HCT116 (cell line): ENCODE measurements around the gene RUFY1. TPM values are rescaled to one million over a fixed set of nuclear protein-coding genes. Genes with fewer than 3 reads are reported as not detected.
A peak's percentile ranks its signal among the peaks of the same experiment; 100 is the strongest.

ENCODE experiments used
- ATAC-seq: fragments of 200-7000 bp; cut with Tn5 transposase; 2 replicates; pipeline ENCODE4 v1.9.1; 2020; ENCODE audit warnings: mild to moderate bottlenecking, moderate library complexity
- BruUV-seq: library from RNA; stranded (reverse); fragments of 400-500 nt; replicated peaks from 2 replicates; lab custom pipeline; 2021; lab: Mats Ljungman, UMichigan
- CTCF ChIA-PET: fragments of 300-600 bp; sonication (Branson Sonifier 250); formaldehyde crosslinking; loops from one replicate; lab custom pipeline; 2021; ENCODE audit warnings: antibody characterized with exemption; lab: Charles Lee
- POLR2A ChIA-PET: fragments of 300-600, 350-600 bp; sonication (Branson Sonifier 250); formaldehyde crosslinking; loops from one replicate; lab custom pipeline; 2021; ENCODE audit warnings: antibody characterized with exemption; lab: Charles Lee
- RAD21 ChIA-PET, 2 experiments: fragments of 300-600 bp; sonication (Branson Sonifier 250); formaldehyde crosslinking; loops; one replicate each; lab custom pipeline; 2023; ENCODE audit warnings: low total read pairs in 2 of 2; ENCODE audit not compliant: uncharacterized antibody in 2 of 2, unreplicated experiment in 2 of 2, low non-redundant PET in 1 of 2; lab: Charles Lee
- DNase-seq: peaks from one replicate; pipeline ENCODE4 v3.0.0-alpha.2; 2010; ENCODE audit warnings: low read depth, low spot score
- H2AFZ ChIP-seq: fragments of 200-600 bp; shearing (Covaris generic), sonication (generic); 2 replicates; pipeline ENCODE4 v1.6.1; 2017; ENCODE audit warnings: low read depth, mixed run types, mixed read lengths, antibody characterized with exemption, low read length; ENCODE audit not compliant: poor library complexity, severe bottlenecking
- H3K27ac ChIP-seq: 2 replicates; pipeline ENCODE4 v1.5.1; 2012; ENCODE audit warnings: low read depth, low read length
- H3K27me3 ChIP-seq: fragments of 200-600 bp; sonication (generic); 2 replicates; pipeline ENCODE4 v1.6.1; 2016; ENCODE audit warnings: mixed run types, low read length, mixed read lengths; ENCODE audit not compliant: insufficient read depth
- H3K36me3 ChIP-seq, 2 experiments: fragments of 200-500 bp in 1 of 2; fragments of 200-600 bp in 1 of 2; sonication (Bioruptor generic) in 1 of 2; sonication (generic) in 1 of 2; 2 replicates each; pipeline versions ENCODE4 v1.5.1 to v1.6.1; 2014 to 2016; ENCODE audit warnings: low read length in 2 of 2, inconsistent platforms in 1 of 2, mixed read lengths in 1 of 2, mixed run types in 1 of 2; ENCODE audit not compliant: insufficient read depth in 2 of 2, control insufficient read depth in 1 of 2
- H3K4me1 ChIP-seq, 2 experiments: fragments of 200-600 bp in 1 of 2; sonication (generic) in 1 of 2; 2 replicates each; pipeline versions ENCODE4 v1.5.1 to v1.6.1; 2012 to 2017; ENCODE audit warnings: low read length in 2 of 2, inconsistent platforms in 1 of 2, mild to moderate bottlenecking in 1 of 2, mixed read lengths in 1 of 2, mixed run types in 1 of 2, moderate library complexity in 1 of 2; ENCODE audit not compliant: insufficient read depth in 2 of 2, control insufficient read depth in 1 of 2
- H3K4me2 ChIP-seq: fragments of 200-600 bp; sonication (generic); 2 replicates; pipeline ENCODE4 v1.6.1; 2017; ENCODE audit warnings: mixed run types, low read length, mixed read lengths
- H3K4me3 ChIP-seq, 2 experiments: fragments of 200-600 bp in 1 of 2; sonication (generic) in 1 of 2; replicated peaks in 1 of 2; 2 replicates each; pipeline ENCODE4 v1.5.1; 2011 to 2016; ENCODE audit warnings: low read length in 2 of 2, control low read depth in 1 of 2, low read depth in 1 of 2, mild to moderate bottlenecking in 1 of 2, mixed read lengths in 1 of 2, mixed run types in 1 of 2
- H3K79me2 ChIP-seq: fragments of 200-600 bp; sonication (generic); 2 replicates; pipeline ENCODE4 v1.6.1; 2017; ENCODE audit warnings: mild to moderate bottlenecking, mixed run types, low read length, moderate library complexity, mixed read lengths; ENCODE audit not compliant: insufficient read depth
- H3K9ac ChIP-seq: fragments of 200-600 bp; sonication (generic); 2 replicates; pipeline ENCODE4 v1.6.1; 2016; ENCODE audit warnings: low read length, mixed read lengths
- H3K9me2 ChIP-seq: fragments of 200-600 bp; sonication (generic), shearing (Covaris generic); 2 replicates; pipeline ENCODE4 v1.6.1; 2017; ENCODE audit warnings: mixed run types, mild to moderate bottlenecking, moderate library complexity; ENCODE audit not compliant: insufficient read depth
- H3K9me3 ChIP-seq, 2 experiments: fragments of 200-500 bp in 1 of 2; fragments of 200-600 bp in 1 of 2; sonication (Bioruptor generic) in 1 of 2; sonication (generic) in 1 of 2; 2 replicates each; pipeline ENCODE4 v1.6.1; 2014 to 2017; ENCODE audit warnings: low read length in 2 of 2, mixed read lengths in 2 of 2, inconsistent platforms in 1 of 2, low read depth in 1 of 2, mild to moderate bottlenecking in 1 of 2, mixed run types in 1 of 2, moderate library complexity in 1 of 2; ENCODE audit not compliant: control insufficient read depth in 1 of 2, insufficient read depth in 1 of 2
- H4K20me1 ChIP-seq: fragments of 200-600 bp; sonication (generic), shearing (Covaris generic); 2 replicates; pipeline ENCODE4 v1.6.1; 2017; ENCODE audit warnings: mixed run types, mild to moderate bottlenecking, moderate library complexity; ENCODE audit not compliant: insufficient read depth
- EGR1 ChIP-seq: IDR thresholded peaks from 2 replicates; pipeline ENCODE4 v1.6.1; 2012; ENCODE audit warnings: low read depth
- ELF1 ChIP-seq: IDR thresholded peaks from 2 replicates; pipeline ENCODE4 v1.6.1; 2012; ENCODE audit warnings: low read depth, borderline replicate concordance
- EZH2 ChIP-seq: fragments of 200-600 bp; sonication (generic); IDR thresholded peaks from 2 replicates; pipeline ENCODE4 v1.6.1; 2017; ENCODE audit warnings: antibody characterized with exemption, mixed run types
- EZH2phosphoT487 ChIP-seq: fragments of 200-600 bp; IDR thresholded peaks from 2 replicates; pipeline ENCODE4 v1.6.1; 2018; ENCODE audit warnings: antibody characterized with exemption, borderline replicate concordance
- JUND ChIP-seq: IDR thresholded peaks from 2 replicates; pipeline ENCODE4 v1.6.1; 2012
- POLR2A ChIP-seq: IDR thresholded peaks from 2 replicates; pipeline ENCODE4 v1.7.0; 2011; ENCODE audit warnings: borderline replicate concordance; ENCODE audit not compliant: insufficient read depth, insufficient read length; ENCODE audit errors: extremely low read depth
- POLR2AphosphoS5 ChIP-seq: IDR thresholded peaks from 2 replicates; pipeline ENCODE4 v1.6.1; 2011; ENCODE audit warnings: mild to moderate bottlenecking, low read depth, low read length, moderate library complexity
- SIN3A ChIP-seq: IDR thresholded peaks from 2 replicates; pipeline ENCODE4 v1.6.1; 2012; ENCODE audit warnings: low read depth
- SP1 ChIP-seq: IDR thresholded peaks from 2 replicates; pipeline ENCODE4 v1.6.1; 2012; ENCODE audit warnings: low read depth
- TCF7L2 ChIP-seq: IDR thresholded peaks from 2 replicates; pipeline ENCODE4 v1.7.0; 2011; ENCODE audit warnings: borderline replicate concordance, inconsistent platforms; ENCODE audit not compliant: insufficient read depth, insufficient read length; ENCODE audit errors: extremely low read depth
- YY1 ChIP-seq: IDR thresholded peaks from 2 replicates; pipeline ENCODE4 v1.6.1; 2011; ENCODE audit warnings: low read length, low read depth, moderate library complexity, mild to moderate bottlenecking; ENCODE audit not compliant: insufficient replicate concordance; ENCODE audit errors: extremely low read depth
- ZFX ChIP-seq: fragments of 450-650 bp; IDR thresholded peaks from 2 replicates; pipeline ENCODE4 v1.6.1; 2017
- ZNF274 ChIP-seq: fragments of 200-500 bp; sonication (Bioruptor generic); IDR thresholded peaks from 2 replicates; pipeline ENCODE4 v1.6.1; 2014; ENCODE audit warnings: mild to moderate bottlenecking, low read depth, low read length, inconsistent platforms
- intact Hi-C: fragments of 100-400 bp; cut with micrococcal nuclease; formaldehyde crosslinking; loops from 2 replicates; pipeline ENCODE4 v1.10.0; 2022
- total RNA-seq: library from RNA; stranded (reverse); gene quantifications from one replicate; pipeline ENCODE4 v1.2.1, GENCODE V29; 2021; ENCODE audit not compliant: unreplicated experiment
- TF ChIP-seq, protein P1 (sequence below): IDR thresholded peaks from 2 replicates; pipeline ENCODE4 v1.6.1; 2012; ENCODE audit warnings: low read depth
- TF ChIP-seq, protein P2 (sequence below): IDR thresholded peaks from 2 replicates; pipeline ENCODE4 v1.6.1; 2012
- TF ChIP-seq, protein P3 (sequence below): IDR thresholded peaks from 2 replicates; pipeline ENCODE4 v1.6.1; 2011; ENCODE audit warnings: mild to moderate bottlenecking, low read length, moderate library complexity; ENCODE audit not compliant: insufficient replicate concordance; ENCODE audit errors: extremely low read depth
- TF ChIP-seq, protein P4 (sequence below): IDR thresholded peaks from 2 replicates; pipeline ENCODE4 v1.6.1; 2012

Gene RUFY1
- total RNA-seq, 1 experiment from 2014 or later, result 32.9 TPM

- TF ChIP-seq, protein P1, sequence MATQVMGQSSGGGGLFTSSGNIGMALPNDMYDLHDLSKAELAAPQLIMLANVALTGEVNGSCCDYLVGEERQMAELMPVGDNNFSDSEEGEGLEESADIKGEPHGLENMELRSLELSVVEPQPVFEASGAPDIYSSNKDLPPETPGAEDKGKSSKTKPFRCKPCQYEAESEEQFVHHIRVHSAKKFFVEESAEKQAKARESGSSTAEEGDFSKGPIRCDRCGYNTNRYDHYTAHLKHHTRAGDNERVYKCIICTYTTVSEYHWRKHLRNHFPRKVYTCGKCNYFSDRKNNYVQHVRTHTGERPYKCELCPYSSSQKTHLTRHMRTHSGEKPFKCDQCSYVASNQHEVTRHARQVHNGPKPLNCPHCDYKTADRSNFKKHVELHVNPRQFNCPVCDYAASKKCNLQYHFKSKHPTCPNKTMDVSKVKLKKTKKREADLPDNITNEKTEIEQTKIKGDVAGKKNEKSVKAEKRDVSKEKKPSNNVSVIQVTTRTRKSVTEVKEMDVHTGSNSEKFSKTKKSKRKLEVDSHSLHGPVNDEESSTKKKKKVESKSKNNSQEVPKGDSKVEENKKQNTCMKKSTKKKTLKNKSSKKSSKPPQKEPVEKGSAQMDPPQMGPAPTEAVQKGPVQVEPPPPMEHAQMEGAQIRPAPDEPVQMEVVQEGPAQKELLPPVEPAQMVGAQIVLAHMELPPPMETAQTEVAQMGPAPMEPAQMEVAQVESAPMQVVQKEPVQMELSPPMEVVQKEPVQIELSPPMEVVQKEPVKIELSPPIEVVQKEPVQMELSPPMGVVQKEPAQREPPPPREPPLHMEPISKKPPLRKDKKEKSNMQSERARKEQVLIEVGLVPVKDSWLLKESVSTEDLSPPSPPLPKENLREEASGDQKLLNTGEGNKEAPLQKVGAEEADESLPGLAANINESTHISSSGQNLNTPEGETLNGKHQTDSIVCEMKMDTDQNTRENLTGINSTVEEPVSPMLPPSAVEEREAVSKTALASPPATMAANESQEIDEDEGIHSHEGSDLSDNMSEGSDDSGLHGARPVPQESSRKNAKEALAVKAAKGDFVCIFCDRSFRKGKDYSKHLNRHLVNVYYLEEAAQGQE, result no peak
- TF ChIP-seq ZFX (no peak), ELF1 (no peak), POLR2A (no peak), EZH2phosphoT487 (no peak), EGR1 (no peak)
Observed at GRCh38 chr5:179558932-179559283, 8.6 kb downstream of the RUFY1 start (continued).

DNA sequence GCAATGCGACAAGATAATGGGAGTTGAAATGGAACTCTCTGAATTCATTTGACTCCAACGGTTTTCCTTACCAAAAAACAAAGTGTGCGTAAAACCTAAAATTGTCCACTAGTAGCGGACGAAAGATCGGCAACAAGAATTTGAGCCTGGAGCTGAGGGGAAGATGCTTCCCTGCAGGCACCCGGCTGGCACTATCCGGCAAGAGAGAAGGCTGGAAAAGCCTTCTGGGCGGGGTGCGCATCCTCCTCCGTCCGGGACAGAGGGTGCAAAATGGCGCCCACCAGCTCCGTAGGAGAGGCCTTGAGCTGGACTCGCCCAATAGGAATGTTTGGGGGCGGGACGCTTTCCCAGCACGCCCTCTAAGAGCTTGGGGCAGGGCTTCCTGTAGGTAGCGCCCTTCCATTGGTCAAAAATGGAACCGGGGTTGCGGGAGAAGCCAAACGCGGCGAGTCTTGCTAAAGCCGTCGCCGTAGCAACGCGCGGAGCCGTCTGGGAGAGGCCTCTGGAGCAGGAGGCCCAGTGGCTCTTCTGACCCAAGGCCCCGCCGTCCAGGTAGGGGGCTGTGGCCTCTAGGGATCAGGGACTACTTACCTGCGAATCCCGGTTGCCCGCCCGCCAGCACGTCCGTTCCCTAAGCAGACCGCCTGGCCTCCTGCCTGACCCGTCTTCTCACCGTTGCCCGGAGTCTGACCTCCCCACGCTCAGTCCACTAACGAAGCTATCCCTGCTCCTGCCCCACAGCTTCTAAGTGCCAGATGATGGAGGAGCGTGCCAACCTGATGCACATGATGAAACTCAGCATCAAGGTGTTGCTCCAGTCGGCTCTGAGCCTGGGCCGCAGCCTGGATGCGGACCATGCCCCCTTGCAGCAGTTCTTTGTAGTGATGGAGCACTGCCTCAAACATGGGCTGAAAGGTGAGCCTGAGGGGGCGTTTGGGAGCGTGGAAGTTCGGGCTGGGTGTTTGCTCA is 9.2 kb downstream of the RUFY1 start:
- peaks cover 9 to 17% of the 10 kb centered on the region in 2 experiments for H3K36me3 ChIP-seq
- peak overlapping the region; percentile 72 for H3K27ac ChIP-seq
- intact Hi-C loops, result loop anchor here (1.0 to 5.0 kb wide), 2 partner anchors 8 to 63 kb away; partner anchors contain the start of gene HNRNPH1
- H4K20me1 ChIP-seq, result no peaks in the 10 kb centered on the region
- H3K27me3 ChIP-seq, result no peaks in the 10 kb centered on the region
- peak overlapping the region; percentile 87 for H3K4me2 ChIP-seq
- ChIA-PET POLR2A (interaction anchor here (0.9 to 3.6 kb wide), 4 partner anchors 9 to 64 kb away, joined by 3 to 21 read pairs (median 12); partner anchors contain the start of genes HNRNPH1 and RUFY1), CTCF (interaction anchor here (1.0 to 1.4 kb wide), 2 partner anchors 9 to 64 kb away, joined by 4 to 5 read pairs; partner anchors contain the start of genes HNRNPH1 and RUFY1), RAD21 (no interaction called here)
- H3K79me2 ChIP-seq, result peaks cover 59% of the 10 kb centered on the region
- H3K9me3 ChIP-seq, result no peaks in the 10 kb centered on the region
- DNase-seq (peak; percentile 99), ATAC-seq (peak; percentile 98)
- no peaks in the 10 kb centered on the region for H3K9me2 ChIP-seq
- H3K9ac ChIP-seq, result peak overlapping the region; percentile 89
- H3K4me1 ChIP-seq, result peaks cover 9 to 22% of the 10 kb centered on the region in 2 experiments; a peak in 3 of 4 replicates
- H3K4me3 ChIP-seq, result peak overlapping the region; percentile 97 to 99
- H2AFZ ChIP-seq, result peak overlapping the region; percentile 3
- TSS peak; percentile 42 for BruUV-seq
- TF ChIP-seq, protein P2, sequence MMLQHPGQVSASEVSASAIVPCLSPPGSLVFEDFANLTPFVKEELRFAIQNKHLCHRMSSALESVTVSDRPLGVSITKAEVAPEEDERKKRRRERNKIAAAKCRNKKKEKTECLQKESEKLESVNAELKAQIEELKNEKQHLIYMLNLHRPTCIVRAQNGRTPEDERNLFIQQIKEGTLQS, result no peak
- TF ChIP-seq ELF1 (no peak), TCF7L2 (no peak), EZH2 (no peak), YY1 (peak; percentile 96), POLR2AphosphoS5 (peak; percentile 98), SIN3A (no peak), ZNF274 (no peak), EZH2phosphoT487 (no peak), EGR1 (no peak), JUND (no peak), POLR2A (peak; percentile 80), SP1 (no peak)
- TF ChIP-seq, protein P3, sequence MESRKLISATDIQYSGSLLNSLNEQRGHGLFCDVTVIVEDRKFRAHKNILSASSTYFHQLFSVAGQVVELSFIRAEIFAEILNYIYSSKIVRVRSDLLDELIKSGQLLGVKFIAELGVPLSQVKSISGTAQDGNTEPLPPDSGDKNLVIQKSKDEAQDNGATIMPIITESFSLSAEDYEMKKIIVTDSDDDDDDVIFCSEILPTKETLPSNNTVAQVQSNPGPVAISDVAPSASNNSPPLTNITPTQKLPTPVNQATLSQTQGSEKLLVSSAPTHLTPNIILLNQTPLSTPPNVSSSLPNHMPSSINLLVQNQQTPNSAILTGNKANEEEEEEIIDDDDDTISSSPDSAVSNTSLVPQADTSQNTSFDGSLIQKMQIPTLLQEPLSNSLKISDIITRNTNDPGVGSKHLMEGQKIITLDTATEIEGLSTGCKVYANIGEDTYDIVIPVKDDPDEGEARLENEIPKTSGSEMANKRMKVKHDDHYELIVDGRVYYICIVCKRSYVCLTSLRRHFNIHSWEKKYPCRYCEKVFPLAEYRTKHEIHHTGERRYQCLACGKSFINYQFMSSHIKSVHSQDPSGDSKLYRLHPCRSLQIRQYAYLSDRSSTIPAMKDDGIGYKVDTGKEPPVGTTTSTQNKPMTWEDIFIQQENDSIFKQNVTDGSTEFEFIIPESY, result peak; percentile 25
- TF ChIP-seq, protein P4, sequence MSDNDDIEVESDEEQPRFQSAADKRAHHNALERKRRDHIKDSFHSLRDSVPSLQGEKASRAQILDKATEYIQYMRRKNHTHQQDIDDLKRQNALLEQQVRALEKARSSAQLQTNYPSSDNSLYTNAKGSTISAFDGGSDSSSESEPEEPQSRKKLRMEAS, result no peak
